ENCODE measurements around the gene RAB19. TPM values are rescaled to one million over a fixed set of nuclear protein-coding genes. Genes with fewer than 3 reads are reported as not detected.

Gene RAB19
- total and polyA plus RNA-seq, 2 of the 8 experiments (the other 6 are each of a cell fraction or from before 2014, with no cell fraction given): 9.8 to 11.0 TPM

- no peaks in the 10 kb centered on the region for H3K36me3 ChIP-seq (ENCODE audit: control insufficient read depth in 2 of 4, insufficient read depth in 4 of 4, low read length in 3 of 4)
- no peaks in the 10 kb centered on the region for H4K20me1 ChIP-seq (replicated peaks in 1 of 2; ENCODE audit: control insufficient read depth in 1 of 2, insufficient read depth in 2 of 2, low read length in 2 of 2)
- no peak overlapping the region for H2AK5ac ChIP-seq (ENCODE audit: low read depth, low read length)
- no peak overlapping the region for H3K14ac ChIP-seq (ENCODE audit: insufficient read length)
- H3K9me3 ChIP-seq (ENCODE audit: insufficient read depth in 2 of 2, low read depth in 1 of 2, low read length in 1 of 2): no peaks in the 10 kb centered on the region
- no peak overlapping the region for H2AFZ ChIP-seq (ENCODE audit: low read length)
- H3K79me1 ChIP-seq (ENCODE audit: low read depth, low read length): no peaks in the 10 kb centered on the region
- ChIA-PET CTCF (ENCODE audit: partially characterized antibody) (interaction anchor here (1.0 to 1.5 kb wide), 5 partner anchors 8 to 838 kb away, joined by 3 to 5 read pairs (median 3); no protein-coding TSS in a partner anchor), POLR2A (ENCODE audit: partially characterized antibody) (no interaction called here)
- no peak overlapping the region for H4K8ac ChIP-seq (ENCODE audit: extremely low read depth, insufficient read depth, low read length)
- H2BK12ac ChIP-seq (ENCODE audit: low read depth, low read length): no peak overlapping the region
- H3K79me2 ChIP-seq (ENCODE audit: control insufficient read depth in 1 of 2, insufficient read depth in 2 of 2, low read length in 2 of 2): no peaks in the 10 kb centered on the region
- H3K4me2 ChIP-seq (ENCODE audit: insufficient read depth in 1 of 2, low read depth in 2 of 2, low read length in 2 of 2): no peak overlapping the region
- no peak overlapping the region for H2BK20ac ChIP-seq (ENCODE audit: low read length)
- H4K5ac ChIP-seq (ENCODE audit: insufficient read length, low read depth, low read length): no peak overlapping the region
- H3K18ac ChIP-seq (ENCODE audit: extremely low read depth, low read length): no peak overlapping the region
- no peak for DNase-seq (ENCODE audit: low read depth in 1 of 2, low spot score in 2 of 2)
- WGBS, 2 experiments (ENCODE audit: extremely low coverage in 1 of 2, insufficient coverage in 1 of 2, insufficient read length in 1 of 2, insufficient replicate concordance in 2 of 2, low coverage in 1 of 2, low lambda C conversion rate in 2 of 2, missing lambda C conversion rate in 1 of 2): 88% methylated on average over 3 of the region's 3 CpGs; no CpG with 5 or more reads in 1 of the 2 experiments
- no peak overlapping the region for H3K23ac ChIP-seq (ENCODE audit: insufficient read length)
- TF ChIP-seq TCF12 (IDR thresholded peaks at IDR 0.05; ENCODE audit: low read depth, low read length) (no peak), MAX (IDR thresholded peaks at IDR 0.05) (no peak), HDAC2 (IDR thresholded peaks at IDR 0.05; ENCODE audit: borderline replicate concordance in 1 of 2, low read depth in 2 of 2, low read length in 2 of 2) (no peak), CTBP2 (IDR thresholded peaks at IDR 0.05; ENCODE audit: borderline replicate concordance, insufficient read depth, insufficient read length, low read length) (no peak), POLR2AphosphoS5 (IDR thresholded peaks at IDR 0.05; ENCODE audit: low read depth, low read length) (no peak), SP1 (IDR thresholded peaks at IDR 0.05; ENCODE audit: low read depth, low read length) (no peak), RAD21 (IDR thresholded peaks at IDR 0.05 in 1 of 2, conservative IDR thresholded peaks at IDR 0.05 in 1 of 2; ENCODE audit: low read depth in 2 of 2, low read length in 2 of 2) (no peak)
- H3K23me2 ChIP-seq (ENCODE audit: low read depth, low read length): no peaks in the 10 kb centered on the region; the same call in 1 of the 2 replicates
- no peak for FAIRE-seq
- H4K91ac ChIP-seq (replicated peaks; ENCODE audit: insufficient read length, low read length): no peak overlapping the region
- no peaks in the 10 kb centered on the region for H3K27me3 ChIP-seq (replicated peaks in 1 of 4; ENCODE audit: control insufficient read depth in 3 of 4, extremely low read depth in 1 of 4, insufficient read depth in 3 of 4, low read length in 3 of 4)
- H2BK120ac ChIP-seq (replicated peaks; ENCODE audit: low read depth, low read length): no peak overlapping the region
- no peak overlapping the region for H3K56ac ChIP-seq (replicated peaks; ENCODE audit: insufficient read length, low read depth, low read length)
- H3K9ac ChIP-seq (replicated peaks in 1 of 4; ENCODE audit: extremely low read depth in 1 of 4, low read depth in 3 of 4, low read length in 3 of 4): no peak overlapping the region
- no peak overlapping the region for H2BK15ac ChIP-seq (ENCODE audit: low read length)
- no peak overlapping the region for H3K4me3 ChIP-seq (ENCODE audit: extremely low read depth in 1 of 4, insufficient read depth in 2 of 4, low read depth in 3 of 4, low read length in 4 of 4)
- no peak overlapping the region for H3K4ac ChIP-seq (replicated peaks; ENCODE audit: insufficient read length, low read depth, low read length)
- no peak overlapping the region for H3K27ac ChIP-seq (ENCODE audit: low read depth, low read length)
- H2BK5ac ChIP-seq (ENCODE audit: low read depth, low read length): no peak overlapping the region
- no peaks in the 10 kb centered on the region for H3K4me1 ChIP-seq (replicated peaks in 1 of 4; ENCODE audit: control insufficient read depth in 3 of 4, insufficient read depth in 4 of 4, low read length in 3 of 4)
Measured at GRCh38 chr7:140440593-140440992, 36.7 kb downstream of the RAB19 start.

Data from H1 (cell line).